GM19240 (cell line): Measurements from ENCODE around the gene B3GALT4.
"Not testable (repeated sequence)": the region's sequence is repeated elsewhere in the genome, so short reads cannot be mapped to it uniquely, and the experiment has no call there.

Experiments used
- DNase-seq: peaks from one replicate; pipeline ENCODE4 v3.0.0; 2011; ENCODE audit warnings: low spot score; ENCODE audit not compliant: insufficient read length

B3GALT4 gene

DNA sequence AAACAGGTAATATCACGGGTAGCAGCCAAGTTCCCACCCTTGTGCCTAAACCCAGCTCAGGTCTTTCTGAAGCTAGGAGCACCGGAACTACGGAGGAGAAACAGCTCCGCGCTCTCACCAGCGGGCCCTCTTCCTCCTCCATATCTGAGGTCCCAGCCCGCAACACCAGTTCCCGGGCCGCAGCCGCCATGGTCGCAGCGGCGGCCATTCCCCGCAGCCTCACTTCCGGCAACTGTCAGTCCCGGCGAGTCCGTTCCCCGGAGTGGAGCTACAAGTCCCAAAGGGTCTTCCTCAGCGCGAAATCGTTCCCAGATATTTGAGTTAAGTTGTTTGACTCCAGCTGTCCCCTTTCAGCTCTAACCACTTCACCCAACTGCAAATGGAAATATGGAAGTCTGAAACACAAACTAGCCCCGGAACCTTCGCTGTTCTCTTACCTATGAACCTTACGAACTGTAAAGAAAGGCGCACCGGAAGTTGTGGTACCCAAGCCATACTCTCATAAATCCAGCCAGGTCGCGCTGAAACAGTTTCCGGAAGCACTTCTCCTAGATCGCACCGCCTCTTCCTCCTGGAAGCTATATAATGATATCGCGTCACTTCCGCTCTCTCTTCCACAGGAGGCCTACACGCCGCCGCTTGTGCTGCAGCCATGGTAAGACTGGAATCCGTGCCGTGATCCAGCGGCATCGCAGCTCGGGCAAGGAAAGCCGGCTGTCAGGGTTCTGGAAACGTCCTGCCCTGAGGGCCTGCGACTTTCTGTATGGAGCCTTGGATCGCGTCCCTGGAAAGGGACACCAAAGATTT, 5.3 kb upstream of the B3GALT4 start, which contains the start of the genes RPS18 and VPS52:
Gene RPS18, plus strand, starts transcription at position 608 of the 807 bp plus-strand sequence. Its CDS starts 45 bp downstream, at position 653.
Gene VPS52, minus strand, starts transcription at position 409 of the 807 bp plus-strand sequence. Its CDS starts 201 bp downstream, at position 208.
- peak; percentile 71 for DNase-seq

DNA sequence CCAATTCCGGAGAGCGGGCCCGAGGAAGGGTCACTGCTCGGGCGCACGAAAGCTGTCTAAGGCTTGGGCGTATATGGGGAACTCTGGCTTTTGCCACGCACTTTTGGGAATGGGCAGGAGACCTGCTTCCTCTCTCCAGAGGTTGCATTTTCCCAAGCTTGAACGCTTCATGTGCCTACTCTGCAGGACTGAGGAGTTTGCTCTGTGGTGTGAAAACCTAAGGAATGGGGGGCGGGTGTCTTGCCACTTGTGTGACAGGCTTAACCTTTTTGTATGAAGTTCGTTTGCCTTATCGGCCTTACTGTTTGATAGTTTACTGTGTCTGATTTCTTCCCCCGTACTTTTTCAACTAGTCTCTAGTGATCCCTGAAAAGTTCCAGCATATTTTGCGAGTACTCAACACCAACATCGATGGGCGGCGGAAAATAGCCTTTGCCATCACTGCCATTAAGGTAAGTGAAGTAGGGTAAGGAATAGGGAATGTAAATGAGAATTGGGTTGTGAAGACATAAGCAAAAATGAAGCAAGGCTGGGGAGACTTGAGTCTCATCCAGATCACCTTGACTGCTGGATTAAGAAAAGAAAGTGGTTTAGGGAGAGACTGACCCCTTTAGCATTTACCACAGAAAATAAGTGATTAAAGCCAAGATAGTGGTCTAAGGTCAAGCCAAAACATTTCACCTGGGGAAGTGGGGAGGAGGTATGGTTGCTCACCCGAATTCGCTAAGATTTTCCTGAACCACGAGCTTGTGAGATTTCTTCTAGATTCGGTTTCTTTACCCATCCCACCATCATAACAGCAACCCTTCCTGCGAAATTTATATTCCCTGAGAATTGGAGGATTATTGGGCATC, 4.4 kb upstream of the B3GALT4 start:
- no peak for DNase-seq

- no peak for DNase-seq
Observed at GRCh38 chr6:33273129-33273923, 3.6 kb upstream of the B3GALT4 start.

- DNase-seq, result no peak
Observed at GRCh38 chr6:33273924-33274902, 2.7 kb upstream of the B3GALT4 start.

DNA sequence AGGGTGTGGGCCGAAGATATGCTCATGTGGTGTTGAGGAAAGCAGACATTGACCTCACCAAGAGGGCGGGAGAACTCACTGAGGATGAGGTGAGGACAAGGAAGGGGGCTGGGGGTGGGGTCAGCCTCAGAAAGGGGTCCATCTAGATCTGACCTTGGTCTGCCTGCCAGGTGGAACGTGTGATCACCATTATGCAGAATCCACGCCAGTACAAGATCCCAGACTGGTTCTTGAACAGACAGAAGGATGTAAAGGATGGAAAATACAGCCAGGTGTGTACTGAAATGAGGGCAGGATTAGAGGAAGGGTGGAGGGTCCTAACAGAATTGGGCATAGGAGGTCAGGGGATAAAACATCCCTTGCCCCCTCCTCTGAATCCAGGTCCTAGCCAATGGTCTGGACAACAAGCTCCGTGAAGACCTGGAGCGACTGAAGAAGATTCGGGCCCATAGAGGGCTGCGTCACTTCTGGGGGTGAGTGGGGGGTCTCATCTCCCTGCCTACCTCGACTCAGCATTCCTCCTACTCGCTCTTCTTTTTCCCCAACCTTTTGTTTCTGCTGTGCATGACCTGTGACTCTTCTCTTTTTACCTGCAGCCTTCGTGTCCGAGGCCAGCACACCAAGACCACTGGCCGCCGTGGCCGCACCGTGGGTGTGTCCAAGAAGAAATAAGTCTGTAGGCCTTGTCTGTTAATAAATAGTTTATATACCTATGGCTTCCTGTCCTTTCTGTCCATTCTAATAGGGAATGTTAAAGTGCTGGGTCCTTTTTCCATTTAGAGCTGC, 935 bp upstream of the B3GALT4 start:
- DNase-seq, result not testable (repeated sequence)

GRCh38 chr6:33276581-33276863, 401 bp upstream of the B3GALT4 start:
- DNase-seq, result no peak

DNA sequence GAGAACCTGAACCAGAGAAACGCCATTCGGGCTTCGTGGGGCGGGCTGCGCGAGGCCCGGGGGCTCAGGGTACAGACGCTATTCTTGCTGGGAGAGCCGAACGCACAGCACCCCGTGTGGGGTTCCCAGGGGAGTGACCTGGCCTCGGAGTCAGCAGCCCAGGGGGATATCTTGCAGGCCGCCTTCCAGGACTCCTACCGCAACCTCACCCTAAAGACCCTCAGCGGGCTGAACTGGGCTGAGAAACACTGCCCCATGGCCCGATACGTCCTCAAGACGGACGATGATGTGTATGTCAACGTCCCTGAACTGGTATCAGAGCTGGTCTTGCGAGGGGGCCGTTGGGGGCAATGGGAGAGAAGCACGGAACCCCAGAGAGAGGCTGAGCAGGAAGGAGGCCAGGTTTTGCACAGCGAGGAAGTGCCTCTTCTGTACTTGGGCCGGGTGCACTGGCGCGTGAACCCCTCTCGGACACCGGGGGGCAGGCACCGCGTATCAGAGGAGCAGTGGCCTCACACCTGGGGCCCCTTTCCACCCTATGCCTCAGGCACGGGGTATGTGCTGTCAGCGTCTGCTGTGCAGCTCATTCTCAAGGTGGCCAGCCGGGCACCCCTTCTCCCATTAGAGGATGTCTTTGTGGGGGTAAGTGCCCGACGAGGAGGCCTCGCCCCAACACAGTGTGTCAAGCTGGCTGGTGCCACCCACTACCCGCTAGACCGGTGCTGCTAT, 904 bp downstream of the B3GALT4 start:
- DNase-seq, result no peak

- DNase-seq, result no peak
Observed at GRCh38 chr6:33278392-33278741, 1.4 kb downstream of the B3GALT4 start.

- no peak for DNase-seq
Observed at GRCh38 chr6:33278810-33279209, 1.9 kb downstream of the B3GALT4 start.

DNA sequence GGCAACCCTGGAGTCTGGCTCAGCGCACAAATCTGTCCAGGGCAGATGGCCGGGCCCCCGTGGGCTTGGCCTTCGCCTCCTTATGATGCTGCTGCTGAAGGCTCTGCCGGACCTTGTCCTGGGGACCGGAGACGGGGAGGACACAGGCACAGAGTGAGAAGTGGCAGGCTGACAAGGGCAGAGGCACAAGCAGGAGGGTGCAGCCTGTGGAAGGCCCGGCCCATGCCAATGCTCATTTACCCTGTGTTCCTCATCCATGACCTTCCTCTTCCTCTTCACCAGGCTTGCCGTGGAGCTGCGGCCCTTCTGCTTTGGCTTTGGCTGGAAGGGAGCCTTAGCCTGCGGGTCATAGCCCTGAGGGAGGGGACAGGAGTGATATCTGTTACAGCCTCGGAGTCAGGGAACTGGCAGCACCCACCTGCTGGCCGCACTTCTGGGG, 2.4 kb downstream of the B3GALT4 start:
- DNase-seq, result no peak

DNA sequence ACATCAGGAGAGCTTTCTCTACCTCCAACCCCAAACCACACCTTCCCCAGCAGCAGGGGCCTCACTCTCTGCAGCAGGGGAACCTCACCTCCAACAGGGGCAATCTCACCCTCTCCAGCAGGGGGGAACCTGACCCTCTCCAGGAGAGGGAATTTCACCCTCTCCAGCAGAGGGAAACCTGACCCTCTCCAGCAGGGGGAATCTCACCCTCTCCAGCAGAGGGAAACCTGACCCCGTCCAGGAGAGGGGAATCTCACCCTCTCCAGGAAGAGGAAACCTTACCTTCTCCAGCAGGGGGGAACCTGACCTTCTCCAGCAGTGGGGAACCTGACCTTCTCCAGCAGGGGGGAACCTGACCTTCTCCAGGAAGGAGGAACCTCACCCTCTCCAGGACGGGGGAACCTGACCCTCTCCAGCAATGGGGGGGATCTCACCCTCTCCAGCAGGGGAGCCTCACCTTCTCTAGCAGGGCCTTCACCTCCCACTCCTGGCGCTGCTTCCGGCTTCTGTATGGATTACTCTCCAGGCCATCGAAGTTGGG, 3.1 kb downstream of the B3GALT4 start:
- DNase-seq, result no peak

DNA sequence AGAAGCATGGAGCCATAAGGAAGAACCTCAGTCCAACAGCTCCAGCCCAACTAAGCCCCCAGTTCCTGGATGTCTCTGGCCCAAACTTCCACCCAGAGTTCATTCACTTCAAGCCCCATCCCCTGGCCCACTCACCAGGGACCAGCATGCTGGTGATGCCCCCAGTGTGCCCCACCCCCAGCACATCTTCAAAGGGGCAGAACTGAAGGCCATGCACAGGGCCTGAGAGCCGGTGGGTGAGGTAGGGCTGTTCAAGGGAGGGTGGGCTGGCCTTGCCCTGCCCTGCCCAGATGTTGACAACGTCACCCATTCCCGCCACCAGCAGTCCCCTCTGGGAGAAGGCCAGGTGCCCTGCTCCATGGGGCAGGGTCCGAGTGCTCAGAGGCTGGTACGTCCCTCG, 3.6 kb downstream of the B3GALT4 start:
- no peak for DNase-seq

GRCh38 chr6:33285214-33285613, 8.3 kb downstream of the B3GALT4 start:
- DNase-seq, result not testable (repeated sequence)

DNA sequence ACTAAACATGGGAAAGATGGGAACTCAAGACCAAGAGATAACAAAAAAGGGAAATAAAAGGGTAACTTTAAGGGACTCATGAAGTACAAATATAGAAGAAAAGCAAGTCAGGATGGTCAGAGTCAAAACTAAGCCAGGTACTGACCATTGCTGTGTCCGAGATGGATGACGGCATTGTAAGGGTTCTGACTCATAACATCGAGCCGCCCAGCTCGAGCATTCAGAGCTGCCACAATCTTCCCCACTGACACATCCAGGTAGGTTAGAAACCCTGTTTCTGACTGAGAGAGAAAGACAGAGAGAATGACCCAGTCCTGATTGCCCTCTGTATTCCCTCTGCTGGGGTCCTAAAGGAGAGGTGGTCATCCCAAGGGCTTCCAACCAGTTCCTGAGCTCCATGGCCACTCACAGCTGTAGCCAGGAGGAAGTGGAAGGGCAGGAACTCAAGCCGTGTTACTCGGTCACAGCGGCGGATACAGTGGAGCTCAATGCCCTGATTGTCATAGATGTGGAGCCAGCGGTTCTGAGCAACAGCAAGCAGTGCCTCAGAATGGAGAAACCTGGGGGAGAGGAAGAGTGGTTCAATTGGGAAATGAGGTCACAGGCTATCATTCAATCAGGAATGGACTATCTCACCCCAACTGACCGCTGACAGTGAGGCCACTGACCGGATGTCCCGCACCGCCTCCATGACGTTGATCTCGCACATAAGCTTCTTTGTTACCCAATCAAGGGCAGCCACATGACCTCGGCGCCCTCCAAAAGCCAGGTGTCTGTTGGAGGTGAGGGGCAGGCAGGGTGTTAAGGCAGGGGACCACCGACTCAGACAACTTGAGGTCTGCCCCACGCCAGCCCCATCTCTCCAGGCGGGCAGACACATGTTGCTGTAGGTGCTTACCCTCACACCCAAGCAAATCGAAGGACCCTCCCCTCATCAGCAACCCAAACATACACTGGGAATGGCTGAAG, 10.3 kb downstream of the B3GALT4 start:
- DNase-seq, result no peak

DNA sequence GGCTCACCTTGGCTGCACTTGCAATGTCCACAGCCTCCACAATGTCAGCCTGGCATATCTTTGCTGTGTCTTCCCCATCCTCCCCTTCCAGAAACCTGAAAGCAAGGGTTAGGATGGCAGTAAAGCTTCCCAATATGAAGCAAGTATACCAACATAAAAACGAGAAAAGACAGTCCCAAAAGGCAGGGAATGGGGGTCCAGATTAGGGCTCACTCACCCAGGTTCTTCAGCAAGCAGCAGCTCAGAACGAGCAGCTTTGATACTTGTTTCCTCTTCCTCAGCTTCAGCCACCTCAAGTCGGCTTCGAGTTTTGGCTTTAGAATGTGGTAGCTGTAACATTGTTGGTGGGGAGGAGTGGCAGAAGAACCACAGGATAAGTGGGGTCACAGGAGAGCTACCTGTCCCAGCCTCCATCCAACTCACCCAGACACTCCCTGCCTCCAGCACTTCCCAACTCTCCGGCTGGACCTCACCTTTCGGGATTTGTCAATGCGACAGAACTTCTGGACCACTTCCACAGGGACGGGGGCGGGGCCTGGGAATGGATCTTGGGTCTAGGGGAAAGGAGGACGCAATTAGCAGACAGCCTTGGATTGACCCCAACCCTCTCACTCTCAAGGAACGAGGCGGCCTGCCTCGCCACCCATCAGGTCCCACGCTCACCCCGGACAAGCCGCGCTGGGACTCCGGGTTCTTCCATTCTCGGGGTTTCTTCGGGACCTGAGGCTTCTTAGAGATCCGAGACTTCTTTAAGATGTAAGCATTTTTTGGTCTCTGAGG, 11.4 kb downstream of the B3GALT4 start:
- DNase-seq, result no peak

GRCh38 chr6:33288921-33289783, 12.2 kb downstream of the B3GALT4 start, which contains the start of the genes PFDN6 and WDR46:
Gene PFDN6, plus strand, starts transcription at chr6:33289601. Its CDS starts 256 bp downstream, at chr6:33289857.
Gene WDR46, minus strand, starts transcription at chr6:33289239. Its CDS starts 69 bp downstream, at chr6:33289170.
- peak; percentile 85 for DNase-seq
